ENCODE data around the gene GTPBP6.

DNA sequence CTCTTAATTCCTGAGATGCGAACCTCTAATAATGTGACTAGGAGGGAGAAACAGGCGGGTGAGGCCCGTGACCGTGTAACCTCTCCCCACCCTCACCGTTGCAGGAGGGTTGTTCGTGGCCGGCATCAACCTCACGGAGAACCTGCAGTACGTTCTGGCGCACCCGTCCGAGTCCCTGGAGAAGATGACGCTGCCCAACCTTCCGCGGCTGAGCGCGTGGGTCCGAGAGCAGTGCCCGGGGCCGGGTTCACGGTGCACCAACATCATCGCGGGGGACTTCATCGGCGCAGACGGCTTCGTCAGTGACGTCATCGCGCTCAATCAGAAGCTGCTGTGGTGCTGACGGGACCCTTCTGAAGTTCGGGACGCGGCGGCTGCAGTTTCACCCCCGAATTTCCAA, 19.6 kb downstream of the GTPBP6 start:
- TF ChIP-seq, protein P1, sequence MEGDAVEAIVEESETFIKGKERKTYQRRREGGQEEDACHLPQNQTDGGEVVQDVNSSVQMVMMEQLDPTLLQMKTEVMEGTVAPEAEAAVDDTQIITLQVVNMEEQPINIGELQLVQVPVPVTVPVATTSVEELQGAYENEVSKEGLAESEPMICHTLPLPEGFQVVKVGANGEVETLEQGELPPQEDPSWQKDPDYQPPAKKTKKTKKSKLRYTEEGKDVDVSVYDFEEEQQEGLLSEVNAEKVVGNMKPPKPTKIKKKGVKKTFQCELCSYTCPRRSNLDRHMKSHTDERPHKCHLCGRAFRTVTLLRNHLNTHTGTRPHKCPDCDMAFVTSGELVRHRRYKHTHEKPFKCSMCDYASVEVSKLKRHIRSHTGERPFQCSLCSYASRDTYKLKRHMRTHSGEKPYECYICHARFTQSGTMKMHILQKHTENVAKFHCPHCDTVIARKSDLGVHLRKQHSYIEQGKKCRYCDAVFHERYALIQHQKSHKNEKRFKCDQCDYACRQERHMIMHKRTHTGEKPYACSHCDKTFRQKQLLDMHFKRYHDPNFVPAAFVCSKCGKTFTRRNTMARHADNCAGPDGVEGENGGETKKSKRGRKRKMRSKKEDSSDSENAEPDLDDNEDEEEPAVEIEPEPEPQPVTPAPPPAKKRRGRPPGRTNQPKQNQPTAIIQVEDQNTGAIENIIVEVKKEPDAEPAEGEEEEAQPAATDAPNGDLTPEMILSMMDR (IDR thresholded peaks at IDR 0.05), result no peak
- no peak for TF ChIP-seq POLR2AphosphoS5 (IDR thresholded peaks at IDR 0.05)
- TF ChIP-seq POLR2A (IDR thresholded peaks at IDR 0.05), result no peak
